Skeletal muscle cell (primary cell): Measurements from ENCODE around the gene TIAM1.
A peak's percentile ranks its signal among the peaks of the same experiment; 100 is the strongest.

Experiments
- DNase-seq: peaks from one replicate; pipeline ENCODE4 v3.0.0-alpha.2; 2010; ENCODE audit warnings: low read depth
- H3K4me3 ChIP-seq: 2 replicates; pipeline ENCODE4 v1.5.1; 2011; ENCODE audit warnings: low read depth, mild to moderate bottlenecking, control low read depth, low read length, moderate library complexity

Gene TIAM1, protein sequence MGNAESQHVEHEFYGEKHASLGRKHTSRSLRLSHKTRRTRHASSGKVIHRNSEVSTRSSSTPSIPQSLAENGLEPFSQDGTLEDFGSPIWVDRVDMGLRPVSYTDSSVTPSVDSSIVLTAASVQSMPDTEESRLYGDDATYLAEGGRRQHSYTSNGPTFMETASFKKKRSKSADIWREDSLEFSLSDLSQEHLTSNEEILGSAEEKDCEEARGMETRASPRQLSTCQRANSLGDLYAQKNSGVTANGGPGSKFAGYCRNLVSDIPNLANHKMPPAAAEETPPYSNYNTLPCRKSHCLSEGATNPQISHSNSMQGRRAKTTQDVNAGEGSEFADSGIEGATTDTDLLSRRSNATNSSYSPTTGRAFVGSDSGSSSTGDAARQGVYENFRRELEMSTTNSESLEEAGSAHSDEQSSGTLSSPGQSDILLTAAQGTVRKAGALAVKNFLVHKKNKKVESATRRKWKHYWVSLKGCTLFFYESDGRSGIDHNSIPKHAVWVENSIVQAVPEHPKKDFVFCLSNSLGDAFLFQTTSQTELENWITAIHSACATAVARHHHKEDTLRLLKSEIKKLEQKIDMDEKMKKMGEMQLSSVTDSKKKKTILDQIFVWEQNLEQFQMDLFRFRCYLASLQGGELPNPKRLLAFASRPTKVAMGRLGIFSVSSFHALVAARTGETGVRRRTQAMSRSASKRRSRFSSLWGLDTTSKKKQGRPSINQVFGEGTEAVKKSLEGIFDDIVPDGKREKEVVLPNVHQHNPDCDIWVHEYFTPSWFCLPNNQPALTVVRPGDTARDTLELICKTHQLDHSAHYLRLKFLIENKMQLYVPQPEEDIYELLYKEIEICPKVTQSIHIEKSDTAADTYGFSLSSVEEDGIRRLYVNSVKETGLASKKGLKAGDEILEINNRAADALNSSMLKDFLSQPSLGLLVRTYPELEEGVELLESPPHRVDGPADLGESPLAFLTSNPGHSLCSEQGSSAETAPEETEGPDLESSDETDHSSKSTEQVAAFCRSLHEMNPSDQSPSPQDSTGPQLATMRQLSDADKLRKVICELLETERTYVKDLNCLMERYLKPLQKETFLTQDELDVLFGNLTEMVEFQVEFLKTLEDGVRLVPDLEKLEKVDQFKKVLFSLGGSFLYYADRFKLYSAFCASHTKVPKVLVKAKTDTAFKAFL (N-terminal part only)

DNA sequence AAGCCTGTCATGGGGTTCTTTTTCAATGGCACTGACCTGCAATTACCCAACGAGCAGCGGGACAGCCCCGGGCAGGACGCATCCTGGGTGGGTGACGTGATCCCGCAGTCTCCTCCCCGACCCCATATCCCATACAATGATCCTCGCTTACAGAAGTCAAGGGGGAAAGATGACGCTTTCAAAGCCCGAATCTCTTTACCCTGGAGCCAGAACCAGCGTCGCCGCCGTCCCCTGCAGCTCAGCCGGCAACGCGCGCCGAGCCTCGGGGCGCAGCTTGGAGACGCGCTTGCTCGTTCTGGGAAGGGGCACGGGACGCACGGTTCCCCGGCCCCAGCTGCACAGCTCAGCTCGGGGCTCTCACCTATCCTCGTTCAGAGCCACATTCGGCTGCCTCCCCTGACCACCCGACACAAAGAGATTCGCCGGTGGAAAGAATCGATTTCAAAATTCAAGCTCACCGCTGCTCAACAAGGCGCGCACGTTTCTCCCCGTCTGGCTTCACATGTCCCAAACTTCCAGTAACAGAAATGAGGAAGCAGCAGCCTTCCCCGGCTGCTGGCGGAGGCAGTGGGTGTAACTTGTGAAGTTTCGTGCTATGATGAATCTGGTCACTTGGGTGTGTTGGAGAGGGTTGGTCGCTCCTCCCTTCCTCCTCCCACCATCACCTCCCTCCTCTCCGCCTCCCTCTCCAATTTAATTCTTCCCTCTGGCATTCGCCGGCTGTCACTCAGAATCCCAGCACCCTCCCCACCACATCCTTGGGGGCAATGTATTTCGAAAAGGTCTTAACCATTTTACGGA, at the start of gene TIAM1:
TIAM1 (minus strand) TSS at position 582 of the 801 bp plus-strand sequence. CDS start 77,289 bp downstream, outside the sequence.
- DNase-seq, result peak; percentile 49
- peak within 1 kb of the TSS; percentile 73 for H3K4me3 ChIP-seq

DNA sequence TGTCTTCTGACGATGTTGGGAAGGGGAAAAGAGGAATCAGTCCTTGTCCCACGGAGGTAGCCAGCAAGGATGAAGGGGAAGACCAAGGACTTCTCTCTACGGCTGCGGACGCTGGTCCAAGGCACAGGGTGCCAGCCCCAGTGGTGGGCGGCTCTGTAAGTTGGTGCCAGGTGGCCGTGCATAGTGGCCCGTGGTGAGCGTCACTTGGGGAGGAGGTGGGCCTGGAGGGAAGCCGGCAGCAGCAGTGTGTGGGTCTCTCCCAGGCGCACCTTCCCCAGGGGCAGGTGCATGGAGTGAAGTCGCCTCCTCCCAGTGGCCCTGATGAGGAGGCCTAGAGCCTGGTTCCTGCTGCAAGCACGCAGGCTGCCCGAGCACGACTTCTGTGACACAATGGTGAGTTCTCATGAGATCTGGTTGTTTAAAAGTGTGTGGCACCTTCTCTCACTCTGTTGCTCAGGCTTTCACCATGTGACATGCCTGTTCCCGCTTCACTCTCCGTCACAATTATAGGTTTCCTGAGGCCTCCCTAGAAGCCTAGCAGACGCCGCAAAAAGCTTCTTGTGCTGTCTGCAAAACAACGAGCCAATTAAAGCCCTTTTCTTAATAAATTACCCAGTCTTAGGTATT, 43.6 kb upstream of the TIAM1 start:
- DNase-seq, result no peak
- H3K4me3 ChIP-seq, result no peak overlapping the region

DNA sequence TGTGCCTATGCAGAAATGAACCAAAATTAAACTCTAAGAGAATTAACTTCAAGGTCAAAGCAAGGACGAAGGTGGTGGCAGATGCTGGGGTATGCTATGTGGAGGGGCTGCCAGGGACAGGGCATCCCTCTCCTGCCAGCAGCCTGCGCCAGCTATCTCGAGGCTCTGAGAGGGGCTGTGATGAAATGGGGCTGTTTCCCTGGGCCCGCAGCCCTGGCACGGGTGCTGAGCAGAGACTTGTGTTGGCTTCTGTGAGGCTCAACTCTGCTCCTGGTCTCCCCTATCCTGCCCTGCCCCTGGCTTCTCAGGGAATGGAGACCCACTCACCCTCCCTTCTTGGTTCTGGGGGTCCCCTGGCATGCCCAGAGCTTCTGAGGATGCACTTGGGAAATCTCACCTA, 41.9 kb upstream of the TIAM1 start:
- no peak overlapping the region for H3K4me3 ChIP-seq
- no peak for DNase-seq

DNA sequence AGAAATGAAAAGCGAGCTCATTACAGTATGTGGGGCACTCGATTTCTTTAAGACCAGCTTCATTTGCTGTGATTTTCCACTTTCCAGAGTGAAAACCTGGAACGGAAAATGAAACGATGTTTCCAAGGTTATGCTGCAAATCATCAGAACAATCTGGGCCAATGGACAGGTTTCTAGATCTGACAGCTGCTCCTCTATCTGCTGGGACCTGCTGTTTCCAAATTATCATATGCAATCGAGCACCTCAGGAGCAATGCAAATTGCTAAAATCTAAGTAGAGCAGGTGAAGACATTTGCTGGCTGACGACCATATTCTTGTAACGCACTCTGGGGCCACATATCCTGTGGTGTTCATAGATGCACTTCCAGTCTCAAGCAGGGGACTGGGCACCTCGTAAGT, 39.7 kb upstream of the TIAM1 start:
- no peak for DNase-seq
- no peak overlapping the region for H3K4me3 ChIP-seq

DNA sequence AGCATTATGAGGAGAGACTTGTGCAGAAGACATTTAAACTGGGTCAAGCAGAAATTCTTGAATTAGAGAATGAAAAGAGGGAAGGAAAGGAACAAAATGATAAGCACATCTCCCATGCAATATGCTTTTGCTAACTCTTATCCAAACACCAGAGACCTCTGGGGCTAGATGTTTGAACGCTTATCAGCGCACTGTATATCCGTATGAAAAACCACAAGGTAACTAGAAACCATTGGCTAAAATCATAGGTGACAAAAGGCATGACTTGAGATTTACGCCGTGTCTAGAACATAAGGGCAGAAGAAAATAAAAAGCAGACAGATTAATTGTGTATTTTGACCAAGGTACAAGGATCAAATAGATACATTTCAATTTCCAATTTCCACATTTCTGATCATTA, 38.0 kb upstream of the TIAM1 start:
- H3K4me3 ChIP-seq, result no peak overlapping the region
- no peak for DNase-seq

DNA sequence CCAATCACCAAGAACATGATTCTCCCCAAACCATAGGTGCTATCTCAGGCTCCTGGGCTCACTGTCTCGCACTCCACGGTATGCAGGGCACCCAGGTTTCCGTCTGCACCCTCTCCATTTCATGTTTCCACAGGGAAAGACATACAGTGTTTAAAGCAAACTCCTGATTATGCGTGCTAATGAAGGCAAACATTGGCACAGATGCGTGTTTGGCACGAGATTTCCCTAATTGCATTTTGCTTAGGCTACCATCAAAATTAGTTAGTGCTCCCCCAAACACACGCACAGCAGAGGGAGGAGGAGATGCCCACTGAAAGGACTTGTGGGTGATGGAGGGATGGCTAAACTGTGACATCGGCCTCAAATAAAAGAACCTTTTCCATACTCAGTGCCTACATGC, 32.2 kb upstream of the TIAM1 start:
- DNase-seq, result no peak
- no peak overlapping the region for H3K4me3 ChIP-seq

DNA sequence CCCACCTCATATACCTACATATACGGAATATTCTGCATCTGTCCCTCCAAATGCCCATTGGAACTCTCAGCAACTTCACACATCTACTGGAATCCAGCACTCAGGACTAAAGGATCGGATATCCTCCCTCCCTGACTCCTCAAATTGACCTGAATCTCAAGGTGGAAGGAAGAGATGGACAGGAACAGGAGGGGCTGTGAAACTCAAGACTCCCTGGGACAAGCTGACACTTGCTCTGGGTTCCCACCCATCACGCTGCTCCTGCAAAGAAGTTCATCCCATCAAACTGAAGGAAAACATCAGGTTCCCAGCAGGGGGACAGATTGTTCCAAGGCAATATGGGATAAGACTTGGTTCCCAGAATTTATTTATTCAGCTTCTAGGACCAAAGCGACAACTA, 30.3 kb upstream of the TIAM1 start:
- no peak overlapping the region for H3K4me3 ChIP-seq
- DNase-seq, result no peak

DNA sequence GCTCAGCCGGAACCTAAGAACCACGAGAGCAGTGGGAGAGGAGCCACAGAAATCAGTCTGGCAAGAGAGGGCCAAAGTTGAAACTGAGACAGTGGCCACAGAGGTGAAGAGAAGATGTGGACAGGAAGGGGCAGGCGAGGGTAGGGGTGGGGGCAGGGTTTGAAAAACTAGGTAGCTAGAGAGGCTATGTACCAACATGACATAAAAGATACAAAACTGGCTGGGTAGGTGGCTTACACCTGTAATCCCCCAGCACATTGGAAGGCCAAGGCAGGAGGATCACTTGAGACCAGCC, 28.4 kb upstream of the TIAM1 start:
- H3K4me3 ChIP-seq, result no peak overlapping the region
- no peak for DNase-seq

DNA sequence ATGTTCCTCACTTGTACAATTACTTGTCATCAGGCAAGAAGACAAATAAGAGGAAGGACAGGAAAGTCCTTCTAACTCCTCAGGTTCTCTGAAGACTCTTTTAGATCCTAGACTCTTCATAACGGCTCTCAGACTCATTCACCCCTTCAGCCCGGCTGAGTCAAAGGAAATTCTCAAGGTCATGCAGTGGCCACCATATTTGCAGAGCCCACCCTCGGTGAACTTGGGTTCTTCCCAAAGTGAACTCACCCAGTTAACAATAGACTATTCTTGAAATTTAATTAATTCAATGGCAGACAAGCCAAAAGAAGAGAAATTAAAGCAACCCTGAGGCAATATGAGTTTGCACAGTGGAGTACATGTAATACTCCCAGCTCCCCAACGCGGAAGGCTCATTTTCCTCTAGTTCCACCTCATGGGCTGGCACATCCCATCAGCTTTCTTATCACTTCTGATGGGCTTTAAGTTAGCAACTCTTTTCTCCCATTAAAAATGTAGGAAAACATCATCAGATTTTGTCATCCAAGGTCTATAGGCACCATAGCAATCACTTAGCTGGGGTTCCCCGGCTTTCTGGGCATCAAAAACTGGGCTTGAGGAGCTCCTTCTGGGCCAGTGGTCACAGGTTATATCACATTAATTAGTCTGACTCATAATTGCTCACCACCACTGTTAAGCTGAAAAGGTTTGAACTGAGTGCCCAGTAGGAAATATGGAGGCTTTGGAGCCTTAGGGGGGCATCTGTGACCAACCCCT, 27.8 kb upstream of the TIAM1 start:
- DNase-seq, result no peak
- no peak overlapping the region for H3K4me3 ChIP-seq

DNA sequence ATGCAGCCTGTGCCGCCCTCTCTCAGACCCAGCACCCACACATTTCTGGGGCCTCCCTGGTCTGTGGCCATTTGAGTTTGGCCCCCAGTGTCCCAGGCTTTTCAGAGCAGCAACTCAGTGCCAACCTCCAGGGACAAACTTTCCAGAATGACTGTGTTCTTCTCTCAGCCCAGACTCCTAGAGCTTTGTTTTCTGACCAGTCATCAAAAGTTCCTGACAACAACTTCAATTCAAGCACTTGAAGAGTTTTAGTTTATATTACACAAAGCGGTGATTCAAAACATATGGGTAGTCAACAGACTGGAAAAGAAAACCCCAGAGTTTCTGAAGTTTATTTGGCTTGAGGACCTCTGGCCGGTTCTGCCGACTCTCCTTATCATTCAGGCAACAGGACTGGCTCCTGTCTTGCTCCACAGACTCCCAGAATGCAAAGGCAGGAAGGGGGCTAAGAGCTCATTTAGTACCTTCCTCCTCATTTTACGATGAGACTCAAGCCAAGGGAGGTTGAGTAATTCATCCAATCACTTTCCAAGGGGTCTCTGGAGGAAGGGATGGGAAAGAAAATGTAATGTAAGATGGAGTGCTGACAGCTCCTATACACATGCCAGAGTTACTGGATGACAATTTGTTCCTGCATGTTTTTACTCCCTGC, 27.0 kb upstream of the TIAM1 start:
- H3K4me3 ChIP-seq, result no peak overlapping the region
- DNase-seq, result peak; percentile 34

DNA sequence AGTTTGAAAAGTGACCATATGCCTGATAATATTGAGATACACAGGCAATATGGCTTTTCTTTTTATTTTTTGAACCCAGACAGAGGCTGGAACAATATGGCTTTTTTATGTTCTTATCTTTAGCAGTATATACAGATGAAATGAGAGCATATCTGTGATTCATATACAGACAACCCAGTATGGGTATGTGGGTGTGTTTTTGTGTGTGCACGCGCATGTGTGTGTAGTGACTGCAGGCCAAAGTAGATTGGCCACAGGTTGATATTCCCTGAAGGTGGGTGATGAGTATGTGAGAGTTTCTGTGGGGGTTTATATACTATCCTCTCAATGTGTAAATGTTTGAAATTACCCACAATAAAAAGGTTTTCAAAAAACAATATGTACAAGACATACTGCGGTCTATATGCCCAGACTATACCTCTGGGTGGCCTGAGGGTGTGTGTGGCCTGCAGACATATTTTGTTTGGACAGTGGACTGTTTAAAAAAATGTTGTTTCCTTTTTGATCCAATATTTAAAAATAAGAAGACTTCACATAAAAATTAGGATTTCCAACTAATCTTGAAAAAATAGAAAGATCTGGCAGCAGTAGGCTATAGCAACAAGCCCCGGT, 26.3 kb upstream of the TIAM1 start:
- no peak overlapping the region for H3K4me3 ChIP-seq
- no peak for DNase-seq

DNA sequence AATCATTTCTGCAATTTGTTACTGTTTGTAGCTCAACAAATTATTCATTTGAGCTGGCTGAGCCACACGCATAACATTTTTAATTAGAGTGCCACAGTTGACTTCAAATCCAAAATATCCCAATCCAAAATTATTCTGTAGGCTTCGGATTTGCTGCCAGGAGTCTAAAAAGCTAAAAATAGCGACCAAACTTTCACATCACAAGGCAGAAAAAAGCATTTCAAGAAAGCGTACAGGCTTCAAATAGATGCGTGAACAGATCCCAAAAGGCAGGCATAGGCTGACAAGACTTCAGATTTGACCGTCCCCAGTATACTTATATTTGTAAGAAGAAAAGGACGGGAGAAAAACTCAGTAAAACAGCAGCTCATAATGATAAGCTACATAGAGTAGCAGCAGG, 24.3 kb upstream of the TIAM1 start:
- DNase-seq, result no peak
- H3K4me3 ChIP-seq, result no peak overlapping the region

DNA sequence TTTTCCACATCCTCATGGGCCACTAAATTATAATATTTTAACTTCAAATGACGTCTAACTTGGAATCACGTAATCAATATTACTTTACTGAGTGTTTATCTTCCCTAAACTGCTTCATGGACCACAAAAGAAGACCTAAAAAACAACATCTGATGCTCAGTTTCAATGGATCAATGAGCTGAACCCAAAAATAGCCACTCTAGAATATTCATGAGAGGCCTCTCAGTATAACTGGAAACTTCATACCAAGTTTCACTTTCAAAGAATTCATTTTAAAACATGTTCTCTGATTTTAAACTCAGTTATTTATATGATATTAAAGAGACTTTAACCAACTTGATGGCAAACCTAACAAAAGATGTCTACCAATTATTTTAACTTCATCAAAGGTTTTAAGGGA, 23.7 kb upstream of the TIAM1 start:
- no peak overlapping the region for H3K4me3 ChIP-seq
- DNase-seq, result no peak

DNA sequence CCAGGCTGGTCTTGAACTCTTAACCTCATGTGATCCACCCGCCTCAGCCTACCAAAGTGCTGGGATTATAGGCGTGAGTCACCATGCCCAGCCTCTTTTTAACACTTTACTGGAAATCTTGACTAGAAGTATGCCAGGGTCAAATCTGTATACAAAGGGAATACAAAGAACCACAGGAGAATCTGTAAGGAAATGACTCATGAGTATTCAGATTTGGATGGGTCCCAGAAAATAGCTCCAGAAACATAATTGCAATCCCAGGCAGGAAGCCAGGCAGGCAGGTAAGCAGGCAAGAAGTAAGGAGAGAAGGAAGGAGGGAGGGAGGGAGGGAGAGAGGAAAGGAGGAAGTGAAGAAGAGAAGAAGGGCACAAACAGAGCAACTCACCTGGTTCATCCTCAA, 22.8 kb upstream of the TIAM1 start:
- no peak overlapping the region for H3K4me3 ChIP-seq
- peak; percentile 75 for DNase-seq

DNA sequence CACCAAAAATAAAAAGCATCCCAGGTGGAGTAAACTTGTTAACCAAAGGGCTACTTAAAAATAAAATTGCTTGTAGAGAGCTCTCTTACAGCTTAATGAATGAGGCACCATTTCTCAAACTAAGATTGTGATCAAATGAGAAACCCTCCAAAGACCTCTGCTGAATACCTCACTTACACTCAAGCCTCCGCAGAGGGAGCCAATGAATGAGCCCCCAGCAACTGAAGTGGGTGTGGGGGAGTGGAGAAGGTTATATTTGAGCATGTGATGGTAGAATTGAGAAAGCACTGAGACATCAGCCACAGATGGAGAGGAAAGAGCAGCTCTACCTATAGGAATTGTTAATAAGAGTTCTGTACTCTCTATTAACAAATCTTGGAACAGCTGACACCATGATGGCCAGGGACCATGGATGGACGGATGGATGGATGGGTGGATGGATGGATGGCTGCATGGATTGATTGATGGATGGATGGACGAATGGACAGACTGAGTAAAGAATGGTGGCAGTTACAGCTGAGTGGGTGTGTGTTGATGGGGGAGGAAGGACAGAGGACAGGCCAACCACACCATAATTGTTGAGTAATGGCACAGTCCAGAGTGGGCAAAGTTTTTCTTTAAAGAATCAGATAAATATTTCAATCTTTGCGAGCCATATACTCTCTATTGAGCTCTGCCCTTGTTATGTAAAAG, 20.3 kb upstream of the TIAM1 start:
- no peak for DNase-seq
- no peak overlapping the region for H3K4me3 ChIP-seq

DNA sequence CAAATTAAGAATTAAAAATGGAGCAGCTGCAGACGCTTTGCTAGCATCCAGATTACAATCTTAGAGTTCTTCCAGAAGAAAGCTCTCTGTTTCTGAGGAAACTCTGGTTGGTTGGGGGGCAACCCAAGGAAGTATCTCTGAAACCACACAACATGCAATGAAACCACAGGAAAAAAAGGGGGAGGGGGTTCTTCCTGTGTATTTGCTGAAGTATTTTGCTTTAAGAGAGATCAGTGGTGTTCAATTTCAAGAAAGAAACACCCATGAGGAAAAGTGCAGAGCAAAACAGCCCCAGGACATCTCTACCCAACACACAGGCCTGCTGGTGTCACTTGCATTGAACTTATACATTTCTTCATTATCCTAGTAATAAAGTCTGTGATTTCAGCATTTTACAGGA, 19.7 kb upstream of the TIAM1 start:
- DNase-seq, result no peak
- no peak overlapping the region for H3K4me3 ChIP-seq

DNA sequence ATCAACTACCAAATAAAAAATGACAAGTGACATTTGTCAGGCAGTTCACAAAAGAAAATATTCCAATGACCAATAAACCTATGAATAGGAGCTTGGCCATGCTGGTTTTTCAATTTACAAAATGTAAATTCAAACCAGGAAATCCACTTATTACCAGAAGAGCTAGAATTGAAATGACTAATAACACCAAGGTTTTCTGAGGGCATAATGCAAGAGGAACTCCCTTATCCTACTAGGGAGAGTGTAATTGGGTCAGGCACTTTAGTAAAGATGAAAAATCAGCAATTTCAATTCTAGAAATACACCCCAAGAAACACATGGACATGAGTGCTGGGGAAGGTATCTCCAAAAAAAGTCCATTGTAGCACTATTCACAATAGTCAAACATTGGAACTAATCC, 16.7 kb upstream of the TIAM1 start:
- no peak overlapping the region for H3K4me3 ChIP-seq
- DNase-seq, result no peak
